ENCODE data around the gene DYNC1I1. TPM values are rescaled to one million over a fixed set of nuclear protein-coding genes. Genes with fewer than 3 reads are reported as not detected.

Gene DYNC1I1
- total and polyA plus RNA-seq, 2 donors (not counting 3 experiments of a cell fraction or from before 2014, with no cell fraction given) = 1.8 to 3.6 TPM

- H4K20me1 ChIP-seq (replicated peaks; ENCODE audit: control insufficient read depth, extremely low read depth, insufficient read depth, low read length) = no peaks in the 10 kb centered on the region
- no peaks in the 10 kb centered on the region for H3K27me3 ChIP-seq (ENCODE audit: control insufficient read depth in 2 of 2, insufficient read depth in 2 of 2, low read length in 2 of 2)
- no peaks in the 10 kb centered on the region for H3K79me2 ChIP-seq (ENCODE audit: control insufficient read depth, insufficient read depth, low read length)
- no peak overlapping the region for H2AFZ ChIP-seq (ENCODE audit: low read depth, low read length)
- peak; percentile 62 for FAIRE-seq
- no peaks in the 10 kb centered on the region for H3K36me3 ChIP-seq (ENCODE audit: control insufficient read depth in 2 of 2, extremely low read depth in 1 of 2, insufficient read depth in 2 of 2, low read length in 2 of 2)
- dilution Hi-C loops (cut with MboI; ENCODE audit: extremely low pct_ligation_motif_present, low sequenced_read_pairs) = no loop called here
- TF ChIP-seq CTCF (IDR thresholded peaks at IDR 0.05; ENCODE audit: extremely low read depth in 1 of 2, insufficient read depth in 1 of 2, low read depth in 1 of 2, low read length in 2 of 2) (no peak), JUN (IDR thresholded peaks at IDR 0.05; ENCODE audit: borderline replicate concordance, insufficient read depth, insufficient read length, low read depth) (peak; percentile 84), GATA2 (IDR thresholded peaks at IDR 0.05; ENCODE audit: insufficient read depth, insufficient read length, low read depth, low read length) (peak; percentile 63), MYC (IDR thresholded peaks at IDR 0.05; ENCODE audit: low read depth, low read length) (no peak), MAX (IDR thresholded peaks at IDR 0.05; ENCODE audit: insufficient read depth, insufficient read length) (no peak), FOS (IDR thresholded peaks at IDR 0.05; ENCODE audit: borderline replicate concordance, insufficient read depth, low read length) (peak; percentile 82)
- DNase-seq (ENCODE audit: low read depth, low spot score) = peak; percentile 75
- peaks cover 31% of the 10 kb centered on the region for H3K4me1 ChIP-seq (ENCODE audit: control insufficient read depth, extremely low read depth, insufficient read depth, low read length)
- H3K9me1 ChIP-seq (replicated peaks; ENCODE audit: control insufficient read depth, extremely low read depth, insufficient read depth, low read length) = no peaks in the 10 kb centered on the region
- no peaks in the 10 kb centered on the region for H3K9me3 ChIP-seq (replicated peaks; ENCODE audit: control insufficient read depth, insufficient read depth, low read length)
- peak overlapping the region; percentile 30 for H3K27ac ChIP-seq (ENCODE audit: insufficient read depth, low read depth, low read length)
- peak overlapping the region; percentile 72 for H3K4me2 ChIP-seq (ENCODE audit: insufficient read depth, low read length)
- H3K4me3 ChIP-seq (replicated peaks in 1 of 3; ENCODE audit: insufficient read depth in 1 of 3, low read depth in 1 of 3, low read length in 3 of 3) = no peak overlapping the region
- intact Hi-C loops (cut with micrococcal nuclease) = loop anchor here (1.0 to 5.0 kb wide), 3 partner anchors 69 to 300 kb away; no protein-coding TSS in a partner anchor
- no peak overlapping the region for H3K9ac ChIP-seq (replicated peaks; ENCODE audit: extremely low read depth, insufficient read depth, low read length)
- POLR2A ChIA-PET = no interaction called here
- no TSS peak for BruUV-seq (replicated peaks)
- CTCF ChIA-PET = interaction anchor here (0.9 to 1.8 kb wide), 6 partner anchors 11 to 939 kb away, joined by 3 to 6 read pairs (median 4); partner anchors contain the start of gene SEM1
These were observed 316.2 kb downstream of the DYNC1I1 start for GRCh38 chr7:96088579-96088978.
